ENCODE measurements around the gene TAF1B. TPM values are rescaled to one million over a fixed set of nuclear protein-coding genes. Genes with fewer than 3 reads are reported as not detected.
A peak's percentile ranks its signal among the peaks of the same experiment; 100 is the strongest.

TAF1B gene
- total RNA-seq, 3 donors from 2014 or later, result 17.0 to 21.6 (median 20.3) TPM

GRCh38 chr2:9961013-9961412 is 117.7 kb downstream of the TAF1B start:
- TF ChIP-seq POLR2A (IDR thresholded peaks at IDR 0.05) (no peak), CTCF (IDR thresholded peaks at IDR 0.05) (no peak), POLR2AphosphoS5 (IDR thresholded peaks at IDR 0.05) (no peak)

GRCh38 chr2:9964334-9964980 is 121.2 kb downstream of the TAF1B start:
- Histone ChIP-seq H3K36me3 (peaks cover 5% of the 10 kb centered on the region), H3K9me3 (no peaks in the 10 kb centered on the region), H3K4me1 (peaks cover 0 to 7% of the 10 kb centered on the region in 2 donors), H3K4me3 (no peak overlapping the region), H3K27ac (peak overlapping the region; percentile 54), H3K27me3 (no peaks in the 10 kb centered on the region)
- intact Hi-C loops (cut with DNase I; ENCODE audit: low total_unique reads), result no loop called here
- TF ChIP-seq POLR2AphosphoS5 (IDR thresholded peaks at IDR 0.05) (no peak), CTCF (IDR thresholded peaks at IDR 0.05) (no peak), POLR2A (IDR thresholded peaks at IDR 0.05) (no peak)
- no peak for DNase-seq (ENCODE audit: low spot score in 2 of 2)

More at GRCh38 chr2:9961013-9961412, 117.7 kb downstream of the TAF1B start:
- Histone ChIP-seq H3K4me1 (no peaks in the 10 kb centered on the region), H3K27me3 (no peaks in the 10 kb centered on the region), H3K4me3 (no peak overlapping the region), H3K36me3 (peaks cover 5% of the 10 kb centered on the region), H3K9me3 (no peaks in the 10 kb centered on the region), H3K27ac (no peak overlapping the region)
- no peak for DNase-seq (ENCODE audit: low spot score in 2 of 2)
- intact Hi-C loops (cut with DNase I; ENCODE audit: low total_unique reads), result no loop called here

- Histone ChIP-seq H3K4me1 (peaks cover 0 to 7% of the 10 kb centered on the region in 2 donors), H3K36me3 (peaks cover 5% of the 10 kb centered on the region), H3K4me3 (no peak overlapping the region), H3K27ac (peak overlapping the region; percentile 56 to 58), H3K9me3 (no peaks in the 10 kb centered on the region), H3K27me3 (no peaks in the 10 kb centered on the region)
- TF ChIP-seq POLR2AphosphoS5 (IDR thresholded peaks at IDR 0.05) (no peak), POLR2A (IDR thresholded peaks at IDR 0.05) (no peak), CTCF (IDR thresholded peaks at IDR 0.05) (no peak)
- DNase-seq (ENCODE audit: low spot score in 2 of 2), result no peak
- intact Hi-C loops (cut with DNase I; ENCODE audit: low total_unique reads), result no loop called here
These were observed 122.0 kb downstream of the TAF1B start for GRCh38 chr2:9965119-9965822.

- Histone ChIP-seq H3K36me3 (peaks cover 3% of the 10 kb centered on the region), H3K4me1 (peaks cover 0 to 7% of the 10 kb centered on the region in 2 donors), H3K27me3 (no peaks in the 10 kb centered on the region), H3K27ac (peak overlapping the region; percentile 20 to 56), H3K9me3 (no peaks in the 10 kb centered on the region), H3K4me3 (no peak overlapping the region)
- TF ChIP-seq POLR2AphosphoS5 (IDR thresholded peaks at IDR 0.05) (no peak), POLR2A (IDR thresholded peaks at IDR 0.05) (no peak), CTCF (IDR thresholded peaks at IDR 0.05) (no peak)
- intact Hi-C loops (cut with DNase I; ENCODE audit: low total_unique reads), result no loop called here
- DNase-seq (ENCODE audit: low spot score in 2 of 2), result no peak
These were observed 123.3 kb downstream of the TAF1B start for GRCh38 chr2:9966491-9967022.

Measured in breast epithelium (tissue), 4 donors.